Measurements from ENCODE around the gene PCDHA9.
"Not testable (repeated sequence)": the region's sequence is repeated elsewhere in the genome, so short reads cannot be mapped to it uniquely, and the experiment has no call there.

PCDHA9 gene, protein sequence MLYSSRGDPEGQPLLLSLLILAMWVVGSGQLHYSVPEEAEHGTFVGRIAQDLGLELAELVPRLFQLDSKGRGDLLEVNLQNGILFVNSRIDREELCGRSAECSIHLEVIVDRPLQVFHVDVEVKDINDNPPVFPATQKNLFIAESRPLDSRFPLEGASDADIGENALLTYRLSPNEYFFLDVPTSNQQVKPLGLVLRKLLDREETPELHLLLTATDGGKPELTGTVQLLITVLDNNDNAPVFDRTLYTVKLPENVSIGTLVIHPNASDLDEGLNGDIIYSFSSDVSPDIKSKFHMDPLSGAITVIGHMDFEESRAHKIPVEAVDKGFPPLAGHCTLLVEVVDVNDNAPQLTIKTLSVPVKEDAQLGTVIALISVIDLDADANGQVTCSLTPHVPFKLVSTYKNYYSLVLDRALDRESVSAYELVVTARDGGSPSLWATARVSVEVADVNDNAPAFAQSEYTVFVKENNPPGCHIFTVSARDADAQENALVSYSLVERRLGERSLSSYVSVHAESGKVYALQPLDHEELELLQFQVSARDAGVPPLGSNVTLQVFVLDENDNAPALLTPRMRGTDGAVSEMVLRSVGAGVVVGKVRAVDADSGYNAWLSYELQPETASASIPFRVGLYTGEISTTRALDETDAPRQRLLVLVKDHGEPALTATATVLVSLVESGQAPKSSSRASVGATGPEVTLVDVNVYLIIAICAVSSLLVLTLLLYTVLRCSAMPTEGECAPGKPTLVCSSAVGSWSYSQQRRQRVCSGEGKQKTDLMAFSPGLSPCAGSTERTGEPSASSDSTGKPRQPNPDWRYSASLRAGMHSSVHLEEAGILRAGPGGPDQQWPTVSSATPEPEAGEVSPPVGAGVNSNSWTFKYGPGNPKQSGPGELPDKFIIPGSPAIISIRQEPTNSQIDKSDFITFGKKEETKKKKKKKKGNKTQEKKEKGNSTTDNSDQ

DNA sequence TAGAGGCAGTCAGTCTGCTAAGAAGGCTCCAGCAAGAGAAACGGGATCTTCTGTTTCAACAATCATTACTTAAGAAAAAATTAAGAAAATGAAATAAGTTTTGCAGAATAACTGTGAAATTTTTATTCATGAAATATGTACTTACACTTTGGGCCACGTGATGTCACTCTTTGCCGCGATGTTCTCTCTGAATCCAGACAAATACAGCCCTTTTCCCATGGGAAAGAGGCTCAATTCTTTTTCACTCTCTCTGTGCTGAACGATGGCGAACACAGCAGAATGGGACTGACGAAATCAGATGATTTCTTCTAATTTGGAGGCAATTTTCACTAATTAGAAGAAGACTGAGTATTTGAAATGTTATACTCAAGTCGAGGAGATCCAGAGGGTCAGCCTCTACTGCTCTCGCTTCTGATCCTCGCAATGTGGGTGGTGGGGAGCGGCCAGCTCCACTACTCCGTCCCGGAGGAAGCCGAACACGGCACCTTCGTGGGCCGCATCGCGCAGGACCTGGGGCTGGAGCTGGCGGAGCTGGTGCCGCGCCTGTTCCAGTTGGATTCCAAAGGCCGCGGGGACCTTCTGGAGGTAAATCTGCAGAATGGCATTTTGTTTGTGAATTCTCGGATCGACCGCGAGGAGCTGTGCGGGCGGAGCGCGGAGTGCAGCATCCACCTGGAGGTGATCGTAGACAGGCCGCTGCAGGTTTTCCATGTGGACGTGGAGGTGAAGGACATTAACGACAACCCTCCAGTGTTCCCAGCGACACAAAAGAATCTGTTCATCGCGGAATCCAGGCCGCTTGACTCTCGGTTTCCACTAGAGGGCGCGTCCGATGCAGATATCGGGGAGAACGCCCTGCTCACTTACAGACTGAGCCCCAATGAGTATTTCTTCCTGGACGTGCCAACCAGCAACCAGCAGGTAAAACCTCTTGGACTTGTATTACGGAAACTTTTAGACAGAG lies at the start of gene PCDHA9:
PCDHA9 (plus strand) TSS at position 244 of the 964 bp plus-strand sequence; CDS start at position 358, 114 bp downstream.
- not testable (repeated sequence) for DNase-seq

DNA sequence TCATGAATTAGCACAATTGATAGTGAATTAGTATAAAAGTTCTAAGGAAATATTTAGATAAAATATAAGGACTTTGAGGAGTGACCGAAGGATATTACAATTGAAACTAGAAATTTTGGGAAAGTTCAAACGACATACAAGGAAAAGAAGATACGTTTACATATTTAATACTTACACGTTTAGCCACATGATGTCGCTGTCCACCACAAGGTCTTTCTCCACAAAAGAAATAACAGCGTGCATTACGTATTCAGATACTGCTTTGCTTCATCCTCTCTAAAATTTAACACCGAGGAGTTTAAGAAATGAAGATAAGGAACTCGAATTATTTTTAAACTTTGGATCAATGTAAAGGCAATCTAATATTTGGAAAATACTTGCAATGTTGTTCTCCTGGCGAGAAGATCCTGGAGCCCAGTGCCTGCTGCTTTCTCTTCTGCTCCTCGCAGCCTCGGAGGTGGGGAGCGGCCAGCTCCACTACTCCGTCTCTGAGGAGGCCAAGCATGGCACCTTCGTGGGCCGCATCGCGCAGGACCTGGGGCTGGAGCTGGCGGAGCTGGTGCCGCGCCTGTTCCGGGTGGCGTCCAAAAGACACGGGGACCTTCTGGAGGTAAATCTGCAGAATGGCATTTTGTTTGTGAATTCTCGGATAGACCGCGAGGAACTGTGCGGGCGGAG lies 47.2 kb upstream of the PCDHA9 start, which contains the start of gene PCDHA3:
PCDHA3 (plus strand) TSS at position 242 of the 678 bp plus-strand sequence.
- DNase-seq = no peak

DNA sequence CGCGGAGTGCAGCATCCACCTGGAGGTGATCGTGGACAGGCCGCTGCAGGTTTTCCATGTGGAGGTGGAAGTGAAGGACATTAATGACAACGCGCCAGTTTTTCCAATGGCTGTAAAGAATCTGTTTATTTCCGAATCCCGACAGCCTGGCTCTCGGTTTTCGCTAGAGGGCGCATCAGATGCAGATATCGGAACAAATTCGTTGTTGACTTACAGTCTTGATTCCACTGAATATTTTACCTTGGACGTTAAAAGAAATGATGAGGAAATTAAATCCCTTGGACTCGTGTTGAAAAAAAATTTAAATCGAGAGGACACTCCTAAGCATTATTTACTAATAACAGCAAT lies 46.7 kb upstream of the PCDHA9 start:
- DNase-seq = no peak

DNA sequence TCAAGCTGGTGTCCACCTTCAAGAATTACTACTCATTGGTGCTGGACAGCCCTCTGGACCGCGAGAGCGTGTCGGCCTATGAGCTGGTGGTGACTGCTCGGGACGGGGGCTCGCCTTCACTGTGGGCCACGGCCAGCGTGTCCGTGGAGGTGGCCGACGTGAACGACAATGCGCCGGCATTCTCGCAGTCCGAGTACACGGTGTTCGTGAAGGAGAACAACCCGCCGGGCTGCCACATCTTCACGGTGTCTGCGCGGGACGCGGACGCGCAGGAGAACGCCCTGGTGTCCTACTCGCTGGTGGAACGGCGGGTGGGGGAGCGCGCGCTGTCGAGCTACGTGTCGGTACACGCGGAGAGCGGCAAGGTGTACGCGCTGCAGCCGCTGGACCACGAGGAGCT lies 45.8 kb upstream of the PCDHA9 start:
- DNase-seq = not testable (repeated sequence)

DNA sequence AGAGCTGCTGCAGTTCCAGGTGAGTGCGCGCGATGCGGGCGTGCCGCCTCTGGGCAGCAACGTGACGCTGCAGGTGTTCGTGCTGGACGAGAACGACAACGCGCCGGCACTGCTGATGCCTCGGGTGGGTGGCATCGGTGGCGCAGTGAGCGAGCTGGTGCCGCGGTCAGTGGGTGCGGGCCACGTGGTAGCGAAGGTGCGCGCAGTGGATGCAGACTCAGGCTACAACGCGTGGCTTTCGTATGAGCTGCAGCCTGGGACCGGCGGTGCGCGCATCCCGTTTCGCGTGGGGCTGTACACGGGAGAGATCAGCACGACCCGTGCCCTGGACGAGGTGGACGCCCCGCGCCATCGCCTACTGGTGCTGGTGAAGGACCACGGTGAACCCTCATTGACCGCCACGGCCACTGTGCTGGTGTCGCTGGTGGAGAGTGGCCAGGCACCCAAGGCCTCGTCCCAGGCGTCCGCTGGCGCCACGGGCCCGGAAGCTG lies 45.4 kb upstream of the PCDHA9 start:
- no peak for DNase-seq

DNA sequence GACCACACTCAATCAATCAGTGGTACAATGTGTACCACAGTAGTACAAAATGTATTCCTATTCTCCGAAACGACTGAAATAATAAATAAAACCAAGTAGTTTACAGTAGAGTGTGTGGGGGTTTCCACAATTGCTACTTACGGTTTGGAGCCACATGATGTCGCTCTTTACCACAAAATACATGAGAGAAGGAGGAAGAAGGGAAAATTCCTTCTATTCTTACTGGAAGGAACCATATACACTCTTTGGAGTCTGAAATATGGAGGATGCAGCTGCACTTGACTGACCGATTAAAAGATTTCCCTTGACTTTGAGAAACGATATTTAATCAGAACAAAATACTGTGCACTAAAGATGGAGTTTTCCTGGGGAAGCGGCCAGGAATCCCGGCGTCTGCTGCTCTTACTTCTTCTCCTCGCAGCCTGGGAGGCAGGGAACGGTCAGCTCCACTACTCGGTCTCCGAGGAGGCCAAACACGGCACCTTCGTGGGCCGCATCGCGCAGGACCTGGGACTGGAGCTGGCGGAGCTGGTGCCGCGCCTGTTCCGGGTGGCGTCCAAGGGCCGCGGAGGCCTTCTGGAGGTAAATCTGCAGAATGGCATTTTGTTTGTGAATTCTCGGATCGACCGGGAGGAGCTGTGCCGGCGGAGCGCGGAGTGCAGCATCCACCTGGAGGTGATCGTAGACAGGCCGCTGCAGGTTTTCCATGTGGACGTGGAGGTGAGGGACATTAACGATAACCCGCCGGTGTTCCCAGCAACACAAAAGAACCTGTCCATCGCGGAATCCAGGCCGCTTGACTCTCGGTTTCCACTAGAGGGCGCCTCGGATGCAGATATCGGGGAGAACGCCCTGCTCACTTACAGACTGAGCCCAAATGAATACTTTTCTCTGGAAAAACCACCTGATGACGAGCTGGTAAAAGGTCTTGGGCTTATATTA lies 41.1 kb upstream of the PCDHA9 start, which contains the start of gene PCDHA4:
PCDHA4 (plus strand) TSS at position 235 of the 942 bp plus-strand sequence.
- no peak for DNase-seq

DNA sequence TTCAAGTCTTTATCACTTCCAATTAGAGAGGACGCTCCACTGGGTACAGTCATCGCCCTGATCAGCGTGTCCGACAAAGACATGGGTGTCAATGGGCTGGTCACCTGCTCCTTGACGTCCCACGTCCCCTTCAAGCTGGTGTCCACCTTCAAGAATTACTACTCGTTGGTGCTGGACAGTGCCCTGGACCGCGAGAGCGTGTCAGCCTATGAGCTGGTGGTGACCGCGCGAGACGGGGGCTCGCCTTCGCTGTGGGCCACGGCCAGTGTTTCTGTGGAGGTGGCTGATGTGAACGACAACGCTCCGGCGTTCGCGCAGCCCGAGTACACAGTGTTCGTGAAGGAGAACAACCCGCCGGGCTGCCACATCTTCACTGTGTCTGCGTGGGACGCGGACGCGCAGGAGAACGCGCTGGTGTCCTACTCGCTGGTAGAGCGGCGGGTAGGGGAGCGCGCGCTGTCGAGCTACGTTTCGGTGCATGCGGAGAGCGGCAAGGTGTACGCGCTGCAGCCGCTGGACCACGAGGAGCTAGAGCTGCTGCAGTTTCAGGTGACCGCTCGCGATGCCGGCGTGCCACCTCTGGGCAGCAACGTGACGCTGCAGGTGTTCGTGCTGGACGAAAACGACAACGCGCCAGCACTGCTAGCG lies 39.8 kb upstream of the PCDHA9 start:
- not testable (repeated sequence) for DNase-seq

DNA sequence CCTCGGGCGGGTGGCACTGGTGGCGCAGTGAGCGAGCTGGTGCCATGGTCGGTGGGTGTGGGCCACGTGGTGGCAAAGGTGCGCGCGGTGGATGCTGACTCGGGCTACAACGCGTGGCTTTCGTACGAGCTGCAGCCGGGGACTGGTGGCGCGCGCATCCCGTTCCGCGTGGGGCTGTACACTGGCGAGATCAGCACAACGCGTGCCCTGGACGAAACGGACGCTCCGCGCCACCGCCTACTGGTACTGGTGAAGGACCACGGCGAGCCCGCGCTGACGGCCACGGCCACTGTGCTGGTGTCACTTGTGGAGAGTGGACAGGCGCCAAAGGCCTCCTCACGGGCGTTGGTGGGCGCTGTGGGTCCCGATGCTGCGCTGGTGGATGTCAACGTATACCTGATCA lies 39.3 kb upstream of the PCDHA9 start:
- no peak for DNase-seq

DNA sequence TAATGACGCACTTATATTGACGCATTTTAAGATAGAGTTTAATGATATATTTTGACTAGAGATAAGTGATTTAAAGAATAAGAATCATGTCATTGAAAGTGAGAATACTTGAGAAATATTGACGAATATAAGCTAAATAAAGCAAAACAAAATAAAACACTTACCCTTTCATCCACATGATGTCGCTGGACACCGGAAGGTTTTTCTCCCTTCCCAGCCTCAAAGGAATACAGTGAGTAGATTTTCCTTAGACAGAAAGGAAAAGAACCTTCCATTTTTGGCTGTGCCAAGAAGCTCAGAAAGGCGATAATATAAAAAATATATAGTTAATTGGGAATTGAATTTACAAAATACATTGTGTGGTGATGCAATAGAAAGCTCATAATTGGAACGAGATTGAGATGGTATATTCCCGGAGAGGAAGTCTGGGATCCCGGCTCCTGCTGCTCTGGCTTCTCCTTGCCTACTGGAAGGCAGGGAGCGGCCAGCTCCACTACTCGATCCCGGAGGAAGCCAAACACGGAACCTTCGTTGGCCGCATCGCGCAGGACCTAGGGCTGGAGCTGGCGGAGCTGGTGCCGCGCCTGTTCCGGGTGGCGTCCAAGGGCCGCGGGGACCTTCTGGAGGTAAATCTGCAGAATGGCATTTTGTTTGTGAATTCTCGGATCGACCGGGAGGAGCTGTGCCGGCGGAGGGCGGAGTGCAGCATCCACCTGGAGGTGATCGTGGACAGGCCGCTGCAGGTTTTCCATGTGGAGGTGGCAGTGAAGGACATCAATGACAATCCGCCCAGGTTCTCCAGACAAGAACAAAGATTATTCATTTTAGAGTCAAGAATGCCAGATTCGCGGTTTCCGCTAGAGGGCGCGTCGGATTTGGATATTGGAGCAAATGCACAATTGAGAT lies 26.6 kb upstream of the PCDHA9 start, which contains the start of gene PCDHA5:
PCDHA5 (plus strand) TSS at position 239 of the 906 bp plus-strand sequence.
- DNase-seq = no peak

DNA sequence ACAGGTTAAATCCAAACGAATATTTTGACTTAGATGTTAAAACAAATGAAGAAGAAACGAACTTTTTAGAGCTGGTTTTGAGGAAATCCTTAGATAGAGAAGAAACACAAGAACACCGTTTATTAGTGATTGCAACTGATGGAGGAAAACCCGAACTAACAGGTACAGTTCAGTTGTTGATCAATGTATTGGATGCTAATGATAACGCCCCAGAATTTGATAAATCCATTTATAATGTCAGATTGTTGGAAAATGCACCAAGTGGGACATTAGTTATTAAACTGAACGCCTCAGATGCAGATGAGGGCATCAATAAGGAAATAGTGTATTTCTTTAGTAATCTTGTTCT lies 25.9 kb upstream of the PCDHA9 start:
- DNase-seq = no peak

DNA sequence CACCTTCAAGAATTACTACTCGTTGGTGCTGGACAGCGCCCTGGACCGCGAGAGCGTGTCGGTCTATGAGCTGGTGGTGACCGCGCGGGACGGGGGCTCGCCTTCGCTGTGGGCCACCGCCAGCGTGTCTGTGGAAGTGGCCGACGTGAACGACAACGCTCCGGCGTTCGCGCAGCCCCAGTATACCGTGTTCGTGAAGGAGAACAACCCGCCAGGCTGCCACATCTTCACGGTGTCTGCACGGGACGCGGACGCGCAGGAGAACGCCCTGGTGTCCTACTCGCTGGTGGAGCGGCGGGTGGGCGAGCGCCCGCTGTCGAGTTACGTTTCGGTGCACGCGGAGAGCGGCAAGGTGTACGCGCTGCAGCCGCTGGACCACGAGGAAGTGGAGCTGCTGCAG lies 25.2 kb upstream of the PCDHA9 start:
- not testable (repeated sequence) for DNase-seq

DNA sequence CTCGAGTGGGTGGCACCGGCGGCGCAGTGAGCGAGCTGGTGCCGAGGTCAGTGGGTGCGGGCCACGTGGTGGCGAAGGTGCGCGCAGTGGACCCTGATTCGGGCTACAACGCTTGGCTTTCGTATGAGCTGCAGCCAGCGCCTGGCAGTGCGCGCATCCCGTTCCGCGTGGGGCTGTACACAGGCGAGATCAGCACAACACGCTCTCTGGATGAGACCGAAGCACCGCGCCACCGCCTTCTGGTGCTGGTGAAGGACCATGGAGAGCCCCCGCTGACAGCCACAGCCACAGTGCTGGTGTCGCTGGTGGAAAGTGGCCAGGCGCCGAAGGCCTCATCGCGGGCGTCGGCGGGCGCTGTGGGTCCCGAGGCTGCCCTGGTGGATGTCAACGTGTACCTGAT lies 24.7 kb upstream of the PCDHA9 start:
- no peak for DNase-seq

DNA sequence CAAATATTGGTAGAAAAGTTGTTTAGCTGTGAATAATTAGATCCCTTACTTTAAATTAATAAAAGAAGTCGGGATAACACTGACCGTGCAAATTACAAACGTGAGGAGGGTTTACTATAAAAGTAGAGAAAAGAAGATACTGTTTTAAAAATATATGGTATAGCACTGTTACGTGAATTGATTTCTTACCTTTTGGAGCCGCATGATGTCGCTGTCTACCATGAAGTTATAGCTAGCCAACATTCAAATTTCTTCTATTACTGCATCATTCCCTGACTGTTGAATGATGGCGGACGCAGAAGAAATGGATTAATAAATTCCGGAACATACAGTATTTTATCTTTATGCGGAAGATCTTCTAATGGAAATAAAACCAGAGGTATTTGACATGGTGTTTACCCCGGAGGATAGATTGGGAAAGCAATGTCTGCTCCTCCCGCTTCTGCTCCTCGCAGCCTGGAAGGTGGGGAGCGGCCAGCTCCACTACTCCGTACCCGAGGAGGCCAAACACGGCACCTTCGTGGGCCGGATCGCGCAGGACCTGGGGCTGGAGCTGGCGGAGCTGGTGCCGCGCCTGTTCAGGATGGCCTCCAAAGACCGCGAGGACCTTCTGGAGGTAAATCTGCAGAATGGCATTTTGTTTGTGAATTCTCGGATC lies 20.3 kb upstream of the PCDHA9 start, which contains the start of gene PCDHA6:
PCDHA6 (plus strand) TSS at position 257 of the 658 bp plus-strand sequence; CDS start at position 389, 132 bp downstream.
- no peak for DNase-seq

DNA sequence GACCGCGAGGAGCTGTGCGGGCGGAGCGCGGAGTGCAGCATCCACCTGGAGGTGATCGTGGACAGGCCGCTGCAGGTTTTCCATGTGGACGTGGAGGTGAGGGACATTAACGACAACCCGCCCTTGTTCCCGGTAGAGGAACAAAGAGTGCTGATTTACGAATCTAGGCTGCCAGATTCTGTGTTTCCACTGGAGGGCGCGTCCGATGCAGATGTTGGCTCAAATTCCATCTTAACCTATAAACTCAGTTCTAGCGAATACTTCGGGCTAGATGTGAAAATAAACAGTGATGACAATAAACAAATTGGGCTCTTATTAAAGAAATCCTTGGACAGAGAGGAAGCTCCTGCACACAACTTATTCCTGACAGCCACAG lies 19.8 kb upstream of the PCDHA9 start:
- DNase-seq = no peak

DNA sequence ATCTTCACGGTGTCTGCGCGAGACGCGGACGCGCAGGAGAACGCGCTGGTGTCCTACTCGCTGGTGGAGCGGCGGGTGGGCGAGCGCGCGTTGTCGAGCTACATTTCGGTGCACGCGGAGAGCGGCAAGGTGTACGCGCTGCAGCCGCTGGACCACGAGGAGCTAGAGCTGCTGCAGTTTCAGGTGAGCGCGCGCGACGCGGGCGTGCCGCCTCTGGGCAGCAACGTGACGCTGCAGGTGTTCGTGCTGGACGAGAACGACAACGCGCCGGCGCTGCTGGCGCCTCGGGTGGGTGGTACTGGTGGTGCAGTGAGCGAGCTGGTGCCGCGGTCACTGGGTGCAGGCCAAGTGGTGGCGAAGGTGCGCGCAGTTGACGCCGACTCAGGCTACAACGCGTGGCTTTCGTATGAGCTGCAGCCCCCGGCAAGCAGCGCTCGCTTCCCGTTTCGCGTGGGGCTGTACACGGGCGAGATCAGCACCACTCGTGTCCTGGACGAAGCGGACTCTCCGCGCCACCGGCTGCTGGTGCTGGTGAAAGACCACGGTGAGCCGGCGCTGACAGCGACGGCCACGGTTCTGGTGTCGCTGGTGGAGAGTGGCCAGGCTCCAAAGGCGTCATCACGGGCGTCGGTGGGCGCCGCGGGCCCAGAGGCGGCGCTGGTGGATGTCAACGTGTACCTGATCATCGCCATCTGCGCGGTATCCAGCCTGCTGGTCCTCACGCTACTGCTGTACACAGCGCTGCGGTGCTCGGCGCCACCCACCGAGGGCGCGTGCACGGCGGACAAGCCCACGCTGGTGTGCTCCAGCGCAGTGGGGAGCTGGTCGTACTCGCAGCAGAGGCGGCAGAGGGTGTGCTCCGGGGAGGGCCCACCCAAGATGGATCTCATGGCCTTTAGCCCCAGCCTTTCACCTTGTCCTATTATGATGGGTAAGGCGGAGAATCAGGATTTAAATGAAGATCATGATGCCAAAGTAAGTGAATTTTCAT lies 18.4 kb upstream of the PCDHA9 start:
- not testable (repeated sequence) for DNase-seq

DNA sequence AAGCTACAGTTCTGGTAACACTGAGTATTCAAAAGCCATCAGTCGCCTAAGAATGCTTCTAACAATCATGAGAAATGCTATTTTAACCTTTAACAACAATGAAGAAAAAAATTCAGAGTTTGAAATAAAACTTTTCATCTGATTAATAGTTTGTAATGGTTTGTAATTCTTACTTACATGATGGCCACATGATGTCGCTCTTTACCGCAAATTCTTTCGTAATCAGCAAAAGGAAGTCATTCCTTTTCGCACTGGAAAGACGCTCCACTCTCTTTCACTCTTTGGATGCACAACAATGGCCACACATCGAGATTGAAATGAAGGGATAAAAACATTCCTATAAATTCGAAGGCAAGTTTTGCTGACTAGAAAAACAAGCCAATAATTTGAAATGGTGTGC lies 14.2 kb upstream of the PCDHA9 start, which contains the start of gene PCDHA7:
PCDHA7 (plus strand) TSS at position 277 of the 400 bp plus-strand sequence; CDS start at position 392, 115 bp downstream.
- no peak for DNase-seq
